PFSK-1 (cell line): ENCODE results near the gene BTBD9.

ENCODE experiments used
- FOXP2 ChIP-seq: optimal IDR thresholded peaks from 2 replicates; pipeline ENCODE3; 2011; ENCODE audit warnings: borderline replicate concordance, control low read depth, inconsistent platforms; ENCODE audit not compliant: insufficient read depth; ENCODE audit errors: extremely low read length, extremely low read depth
- POLR2AphosphoS5 ChIP-seq: IDR thresholded peaks from 2 replicates; pipeline ENCODE4 v1.6.1; 2012; ENCODE audit warnings: low read depth, mild to moderate bottlenecking, control low read depth, low read length, moderate library complexity
- SIN3A ChIP-seq: IDR thresholded peaks from 2 replicates; pipeline ENCODE4 v1.6.1; 2012; ENCODE audit warnings: mild to moderate bottlenecking, low read length, moderate library complexity, borderline replicate concordance; ENCODE audit not compliant: insufficient read depth

DNA sequence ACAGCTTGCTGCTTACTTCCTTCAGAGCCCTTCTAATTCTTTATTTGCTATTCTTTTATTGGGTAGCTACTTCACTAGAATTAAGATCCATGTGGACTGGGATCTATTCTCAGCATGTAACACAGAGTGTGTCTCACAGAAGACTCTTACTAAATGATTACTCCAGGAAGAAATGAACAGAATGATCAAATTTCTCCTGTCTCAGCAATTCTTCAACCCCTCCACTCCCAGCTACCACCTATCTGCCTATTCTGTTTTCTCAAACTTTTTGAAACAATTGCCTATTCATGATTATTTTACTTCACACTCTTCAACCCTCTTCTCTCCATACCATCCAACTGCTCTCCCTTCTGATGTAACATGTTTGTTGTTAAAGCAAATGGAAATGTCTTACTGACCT, 132.6 kb downstream of the BTBD9 start:
- TF ChIP-seq POLR2AphosphoS5 (no peak), SIN3A (no peak), FOXP2 (no peak)
